OCI-LY3 (cell line): ENCODE measurements around the gene CNNM1.

Source experiments
- H2AFZ ChIP-seq: fragments of 200-600, 300-600 bp; shearing (Covaris generic); 2 replicates; pipeline ENCODE4 v1.6.0; 2014; ENCODE audit warnings: antibody characterized with exemption, low read depth, low read length
- H3K27ac ChIP-seq: fragments of 200-600, 300-600 bp; sonication (generic); 2 replicates; pipeline ENCODE4 v1.5.1; 2014; ENCODE audit warnings: mild to moderate bottlenecking, low read length, moderate library complexity, mixed read lengths
- H3K27me3 ChIP-seq: fragments of 200-600, 300-600 bp; sonication (generic); 2 replicates; pipeline ENCODE4 v1.6.1; 2014; ENCODE audit warnings: low read depth, low read length, mixed read lengths
- H3K36me3 ChIP-seq: fragments of 200-600, 300-600 bp; sonication (generic); replicated peaks from 2 replicates; pipeline ENCODE3; 2014; ENCODE audit warnings: low read depth, low read length, mixed read lengths
- H3K4me1 ChIP-seq: fragments of 300-600, 200-600 bp; sonication (generic); 2 replicates; pipeline ENCODE4 v1.6.1; 2014; ENCODE audit warnings: low read length, mixed read lengths
- H3K4me2 ChIP-seq: fragments of 200-600, 300-600 bp; sonication (generic); 2 replicates; pipeline ENCODE4 v1.6.1; 2014; ENCODE audit warnings: low read length, mixed read lengths
- H3K4me3 ChIP-seq: fragments of 300-600, 200-600 bp; sonication (generic); 2 replicates; pipeline ENCODE4 v1.5.1; 2014; ENCODE audit warnings: antibody characterized with exemption, mild to moderate bottlenecking, low read length, moderate library complexity
- H3K79me2 ChIP-seq: fragments of 300-600, 200-600 bp; shearing (Covaris generic); 2 replicates; pipeline ENCODE4 v1.6.1; 2014; ENCODE audit warnings: mild to moderate bottlenecking, low read length, mixed read lengths
- H3K9ac ChIP-seq: fragments of 300-600, 200-600 bp; shearing (Covaris generic); 2 replicates; pipeline ENCODE4 v1.6.0; 2014; ENCODE audit warnings: mild to moderate bottlenecking, low read length, moderate library complexity
- H3K9me3 ChIP-seq: fragments of 200-600, 300-600 bp; shearing (Covaris generic); 2 replicates; pipeline ENCODE4 v1.6.1; 2014; ENCODE audit warnings: low read length, mixed read lengths; ENCODE audit not compliant: insufficient read depth
- H4K20me1 ChIP-seq: fragments of 200-600, 300-600 bp; sonication (generic); 2 replicates; pipeline ENCODE4 v1.6.1; 2016; ENCODE audit warnings: low read length, mixed read lengths; ENCODE audit not compliant: insufficient read depth
- CTCF ChIP-seq: fragments of 200-600, 300-600 bp; sonication (generic); IDR thresholded peaks from 2 replicates; pipeline ENCODE4 v1.5.1; 2014; ENCODE audit warnings: antibody characterized with exemption, low read length, low read depth
- EZH2phosphoT487 ChIP-seq: fragments of 200-600 bp; shearing (Covaris generic); IDR thresholded peaks from 2 replicates; pipeline ENCODE4 v1.6.1; 2018; ENCODE audit warnings: antibody characterized with exemption, mixed run types, low read depth

The CNNM1 gene

DNA sequence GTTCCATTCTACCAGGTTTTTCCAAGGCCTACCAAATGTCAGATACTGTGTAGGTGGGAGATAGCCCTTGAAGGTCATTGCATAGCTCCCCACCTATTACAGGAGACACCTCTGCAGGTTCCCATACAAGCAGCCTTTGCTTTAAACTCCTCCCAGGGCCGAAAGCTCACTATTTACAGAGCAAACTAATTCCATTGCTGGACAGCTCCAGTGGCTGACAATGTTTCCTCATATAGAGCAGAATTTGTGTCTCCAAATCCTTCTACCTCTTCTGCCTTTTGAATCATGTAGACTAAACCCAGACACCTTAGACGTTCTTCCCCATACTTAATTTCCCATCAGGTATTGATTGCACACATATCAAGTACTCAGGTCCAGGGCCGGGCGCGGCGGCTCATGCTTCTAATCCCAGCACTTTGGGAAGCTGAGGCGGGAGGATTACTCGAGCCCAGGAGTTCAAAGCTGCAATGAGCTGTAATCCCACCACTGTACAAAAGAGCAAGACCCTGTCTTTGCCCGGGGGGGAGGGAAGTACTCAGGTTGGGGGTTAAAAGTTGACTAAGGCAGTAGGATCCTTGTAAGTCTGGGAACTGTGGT lies 2.1 kb downstream of the CNNM1 start:
- TF ChIP-seq CTCF (no peak), EZH2phosphoT487 (no peak)
- no peaks in the 10 kb centered on the region for H3K79me2 ChIP-seq
- H3K4me1 ChIP-seq = no peaks in the 10 kb centered on the region
- no peak overlapping the region for H3K4me2 ChIP-seq
- no peaks in the 10 kb centered on the region for H4K20me1 ChIP-seq
- no peaks in the 10 kb centered on the region for H3K9me3 ChIP-seq
- no peak overlapping the region for H2AFZ ChIP-seq
- no peaks in the 10 kb centered on the region for H3K36me3 ChIP-seq
- H3K27me3 ChIP-seq = peaks cover 2% of the 10 kb centered on the region; the same call in 1 of the 2 replicates
- no peak overlapping the region for H3K9ac ChIP-seq
- no peak overlapping the region for H3K4me3 ChIP-seq
- no peak overlapping the region for H3K27ac ChIP-seq

- Histone ChIP-seq H3K27ac (no peak overlapping the region), H3K36me3 (no peaks in the 10 kb centered on the region), H2AFZ (no peak overlapping the region), H3K27me3 (peaks cover 10% of the 10 kb centered on the region; the same call in 1 of the 2 replicates), H3K4me3 (no peak overlapping the region), H3K4me2 (no peak overlapping the region), H3K79me2 (no peaks in the 10 kb centered on the region), H3K9me3 (no peaks in the 10 kb centered on the region), H4K20me1 (no peaks in the 10 kb centered on the region), H3K4me1 (no peaks in the 10 kb centered on the region), H3K9ac (no peak overlapping the region)
- no peak for TF ChIP-seq CTCF
- no peak for TF ChIP-seq EZH2phosphoT487
These were observed 8.2 kb downstream of the CNNM1 start for GRCh38 chr10:99337311-99337811.

DNA sequence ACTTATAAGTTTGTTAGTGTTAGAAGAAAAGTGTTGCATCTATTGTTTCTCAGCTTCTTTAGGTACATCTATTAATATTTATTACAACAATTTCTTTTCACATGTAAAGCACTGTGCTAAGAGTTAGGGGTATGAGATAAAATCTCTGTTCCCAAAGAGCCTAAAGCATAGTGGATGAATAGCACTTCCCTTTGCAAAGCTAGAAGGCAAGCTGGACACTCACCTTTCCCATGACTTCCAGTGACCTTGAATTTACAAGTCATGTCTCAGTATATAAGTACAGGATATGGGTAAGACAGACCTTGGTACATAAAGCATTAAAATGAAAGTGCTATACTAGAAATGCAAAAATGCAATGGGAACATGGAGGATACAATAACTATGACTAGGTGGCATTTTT lies 8.7 kb downstream of the CNNM1 start:
- Histone ChIP-seq H2AFZ (no peak overlapping the region), H3K4me3 (no peak overlapping the region), H3K4me1 (no peaks in the 10 kb centered on the region), H3K36me3 (no peaks in the 10 kb centered on the region), H4K20me1 (no peaks in the 10 kb centered on the region), H3K4me2 (no peak overlapping the region), H3K9me3 (no peaks in the 10 kb centered on the region), H3K79me2 (no peaks in the 10 kb centered on the region), H3K27ac (no peak overlapping the region), H3K27me3 (peaks cover 11% of the 10 kb centered on the region; the same call in 1 of the 2 replicates), H3K9ac (no peak overlapping the region)
- TF ChIP-seq EZH2phosphoT487 = no peak
- no peak for TF ChIP-seq CTCF

GRCh38 chr10:99339077-99339476 lies 9.9 kb downstream of the CNNM1 start:
- H3K27me3 ChIP-seq = peaks cover 11% of the 10 kb centered on the region; the same call in 1 of the 2 replicates
- H3K4me3 ChIP-seq = no peak overlapping the region
- no peak overlapping the region for H3K9ac ChIP-seq
- TF ChIP-seq CTCF = no peak
- TF ChIP-seq EZH2phosphoT487 = no peak
- no peaks in the 10 kb centered on the region for H3K4me1 ChIP-seq
- H4K20me1 ChIP-seq = no peaks in the 10 kb centered on the region
- H3K4me2 ChIP-seq = no peak overlapping the region
- H2AFZ ChIP-seq = no peak overlapping the region
- no peaks in the 10 kb centered on the region for H3K79me2 ChIP-seq
- H3K27ac ChIP-seq = no peak overlapping the region
- H3K9me3 ChIP-seq = no peaks in the 10 kb centered on the region
- H3K36me3 ChIP-seq = no peaks in the 10 kb centered on the region
